DOHH2 (cell line): Measurements from ENCODE around the gene AHRR.
"Not testable (repeated sequence)": the region's sequence is repeated elsewhere in the genome, so short reads cannot be mapped to it uniquely, and the experiment has no call there.

ENCODE experiments used
- H3F3A ChIP-seq: fragments of 200-600 bp; sonication (generic), shearing (Covaris generic); 2 replicates; pipeline ENCODE4 v1.6.0; 2016; ENCODE audit warnings: antibody characterized with exemption, mild to moderate bottlenecking; ENCODE audit not compliant: control insufficient read depth, insufficient read depth
- H3K27ac ChIP-seq: fragments of 200-600 bp; sonication (generic); 2 replicates; pipeline ENCODE4 v1.5.1; 2014; ENCODE audit warnings: low read depth, mild to moderate bottlenecking, low read length, moderate library complexity
- H3K27me3 ChIP-seq: fragments of 200-600 bp; sonication (generic); 2 replicates; pipeline ENCODE4 v1.6.1; 2014; ENCODE audit warnings: mild to moderate bottlenecking, low read length, mixed read lengths; ENCODE audit not compliant: control insufficient read depth
- H3K36me3 ChIP-seq: fragments of 200-600 bp; sonication (generic); 2 replicates; pipeline ENCODE4 v1.6.1; 2014; ENCODE audit warnings: mild to moderate bottlenecking, low read length, moderate library complexity, mixed read lengths; ENCODE audit not compliant: control insufficient read depth
- H3K4me1 ChIP-seq: fragments of 200-600 bp; sonication (generic); 2 replicates; pipeline ENCODE4 v1.6.1; 2014; ENCODE audit warnings: mild to moderate bottlenecking, low read length, mixed read lengths; ENCODE audit not compliant: control insufficient read depth
- H3K4me2 ChIP-seq: fragments of 200-600 bp; sonication (generic); 2 replicates; pipeline ENCODE4 v1.6.0; 2014; ENCODE audit warnings: mild to moderate bottlenecking, low read length, moderate library complexity
- H3K4me3 ChIP-seq: fragments of 200-600 bp; sonication (generic); 2 replicates; pipeline ENCODE4 v1.5.1; 2014; ENCODE audit warnings: mild to moderate bottlenecking, low read length, mixed read lengths
- H3K79me2 ChIP-seq: fragments of 200-600 bp; sonication (generic); 2 replicates; pipeline ENCODE4 v1.6.1; 2014; ENCODE audit warnings: mild to moderate bottlenecking, low read length, mixed read lengths; ENCODE audit not compliant: control insufficient read depth
- H3K9me2 ChIP-seq: fragments of 200-600 bp; sonication (generic); replicated peaks from 2 replicates; pipeline ENCODE4 v1.6.1; 2014; ENCODE audit warnings: mild to moderate bottlenecking, low read length, mixed read lengths; ENCODE audit not compliant: control insufficient read depth
- H3K9me3 ChIP-seq: fragments of 200-600 bp; sonication (generic); 2 replicates; pipeline ENCODE4 v1.6.1; 2014; ENCODE audit warnings: antibody characterized with exemption, low read length, mixed read lengths; ENCODE audit not compliant: control insufficient read depth, insufficient read depth
- H4K20me1 ChIP-seq: fragments of 200-600 bp; sonication (generic); 2 replicates; pipeline ENCODE4 v1.6.0; 2014; ENCODE audit warnings: low read depth, mild to moderate bottlenecking, antibody characterized with exemption, low read length, moderate library complexity; ENCODE audit not compliant: control insufficient read depth, insufficient read depth
- EZH2phosphoT487 ChIP-seq: fragments of 200-600 bp; sonication (generic); IDR thresholded peaks from 2 replicates; pipeline ENCODE4 v1.6.1; 2017; ENCODE audit warnings: borderline replicate concordance, mild to moderate bottlenecking, antibody characterized with exemption, low read length, moderate library complexity, mixed read lengths
- TF ChIP-seq, protein P1 (sequence below): fragments of 200-600 bp; sonication (generic); IDR thresholded peaks from one replicate; pipeline ENCODE4 v1.5.1; 2014; ENCODE audit warnings: antibody characterized with exemption, mild to moderate bottlenecking, low read depth, low read length; ENCODE audit not compliant: poor library complexity, severe bottlenecking

AHRR gene

DNA sequence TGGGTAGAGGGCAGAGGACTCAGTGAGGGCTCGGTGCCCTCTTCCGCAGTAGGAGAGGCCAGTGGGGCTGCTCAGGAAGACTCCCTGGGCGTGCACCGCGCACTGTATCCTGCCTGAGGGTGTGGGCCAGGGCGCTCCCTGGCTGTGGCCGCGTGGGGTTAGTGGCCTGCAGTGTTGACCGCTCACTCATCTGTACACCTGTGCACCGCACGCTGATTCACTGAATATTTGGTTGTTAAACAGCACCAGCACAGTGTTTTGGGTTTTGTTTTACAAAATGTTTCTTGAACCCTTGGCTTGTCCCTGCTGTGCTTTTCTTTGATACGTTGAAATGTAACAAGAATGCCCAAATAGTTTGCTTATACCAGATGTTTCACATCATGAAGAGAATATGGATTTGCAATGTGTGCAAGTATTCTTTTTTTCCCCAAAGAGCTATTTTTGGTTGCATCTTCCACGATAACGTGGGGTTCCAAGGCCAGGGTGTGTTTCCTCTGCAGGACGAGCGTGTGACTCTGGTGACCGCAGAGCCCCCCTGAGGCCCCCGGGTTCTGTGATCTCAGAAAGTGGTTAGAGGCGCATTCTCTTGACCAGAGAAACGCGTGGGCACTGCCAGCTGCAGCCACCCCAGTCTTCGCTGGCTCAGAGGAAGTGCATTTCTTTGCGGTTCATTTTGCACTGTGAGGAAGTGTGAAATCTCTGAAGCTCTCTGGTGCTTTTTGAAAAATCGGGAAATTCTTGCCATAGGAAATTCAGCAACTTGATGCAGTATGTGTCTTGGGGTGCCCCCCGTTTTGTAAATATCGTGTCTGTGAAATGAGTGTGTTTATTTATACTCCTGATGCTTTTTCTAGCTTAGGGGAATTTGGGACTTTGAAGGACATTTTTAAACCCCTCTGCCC, 46.9 kb downstream of the AHRR start:
- no peak for TF ChIP-seq EZH2phosphoT487
- TF ChIP-seq, protein P1, sequence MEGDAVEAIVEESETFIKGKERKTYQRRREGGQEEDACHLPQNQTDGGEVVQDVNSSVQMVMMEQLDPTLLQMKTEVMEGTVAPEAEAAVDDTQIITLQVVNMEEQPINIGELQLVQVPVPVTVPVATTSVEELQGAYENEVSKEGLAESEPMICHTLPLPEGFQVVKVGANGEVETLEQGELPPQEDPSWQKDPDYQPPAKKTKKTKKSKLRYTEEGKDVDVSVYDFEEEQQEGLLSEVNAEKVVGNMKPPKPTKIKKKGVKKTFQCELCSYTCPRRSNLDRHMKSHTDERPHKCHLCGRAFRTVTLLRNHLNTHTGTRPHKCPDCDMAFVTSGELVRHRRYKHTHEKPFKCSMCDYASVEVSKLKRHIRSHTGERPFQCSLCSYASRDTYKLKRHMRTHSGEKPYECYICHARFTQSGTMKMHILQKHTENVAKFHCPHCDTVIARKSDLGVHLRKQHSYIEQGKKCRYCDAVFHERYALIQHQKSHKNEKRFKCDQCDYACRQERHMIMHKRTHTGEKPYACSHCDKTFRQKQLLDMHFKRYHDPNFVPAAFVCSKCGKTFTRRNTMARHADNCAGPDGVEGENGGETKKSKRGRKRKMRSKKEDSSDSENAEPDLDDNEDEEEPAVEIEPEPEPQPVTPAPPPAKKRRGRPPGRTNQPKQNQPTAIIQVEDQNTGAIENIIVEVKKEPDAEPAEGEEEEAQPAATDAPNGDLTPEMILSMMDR, result no peak
- Histone ChIP-seq H3F3A (peaks cover 31% of the 10 kb centered on the region), H3K27ac (peak overlapping the region; percentile 84), H3K4me2 (peak overlapping the region; percentile 97), H4K20me1 (no peaks in the 10 kb centered on the region), H3K79me2 (peaks cover 44% of the 10 kb centered on the region), H3K9me2 (no peaks in the 10 kb centered on the region), H3K9me3 (peaks cover 9% of the 10 kb centered on the region), H3K36me3 (peaks cover 71% of the 10 kb centered on the region), H3K27me3 (no peaks in the 10 kb centered on the region), H3K4me3 (peak overlapping the region; percentile 38), H3K4me1 (peaks cover 74% of the 10 kb centered on the region)

- H3K4me1 ChIP-seq, result peaks cover 81% of the 10 kb centered on the region
- no peaks in the 10 kb centered on the region for H4K20me1 ChIP-seq
- peaks cover 66% of the 10 kb centered on the region for H3K36me3 ChIP-seq
- peaks cover 29% of the 10 kb centered on the region for H3F3A ChIP-seq
- TF ChIP-seq, protein P1, result no peak
- TF ChIP-seq EZH2phosphoT487, result no peak
- peak overlapping the region; percentile 97 for H3K4me2 ChIP-seq
- no peaks in the 10 kb centered on the region for H3K9me2 ChIP-seq
- H3K27ac ChIP-seq, result peak overlapping the region; percentile 84
- H3K79me2 ChIP-seq, result peaks cover 49% of the 10 kb centered on the region
- H3K4me3 ChIP-seq, result peak overlapping the region; percentile 38
- no peaks in the 10 kb centered on the region for H3K27me3 ChIP-seq
- peaks cover 3% of the 10 kb centered on the region; the same call in 1 of the 2 replicates for H3K9me3 ChIP-seq
Observed at GRCh38 chr5:369151-369868, 47.8 kb downstream of the AHRR start.

DNA sequence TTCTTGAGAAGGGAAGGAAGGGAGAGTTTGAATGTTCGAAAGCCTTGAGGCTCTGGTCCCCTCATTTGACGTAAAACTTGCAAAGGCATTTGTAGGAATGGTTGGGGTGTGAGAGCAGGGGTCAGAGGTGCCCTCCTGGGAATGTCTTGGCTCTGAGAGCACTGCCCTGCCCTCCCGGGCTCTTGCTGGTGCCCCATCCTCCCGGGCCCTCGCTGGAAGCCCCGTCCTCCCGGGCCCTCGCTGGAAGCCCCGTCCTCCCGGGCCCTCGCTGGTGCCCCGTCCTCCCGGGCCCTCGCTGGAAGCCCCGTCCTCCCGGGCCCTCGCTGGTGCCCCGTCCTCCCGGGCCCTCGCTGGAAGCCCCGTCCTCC, 48.3 kb downstream of the AHRR start:
- Histone ChIP-seq H3K4me3 (peak overlapping the region; percentile 77), H3K27ac (peak overlapping the region; percentile 84), H3K79me2 (peaks cover 54% of the 10 kb centered on the region), H3K4me2 (peak overlapping the region; percentile 97), H3F3A (peaks cover 26% of the 10 kb centered on the region), H3K36me3 (peaks cover 69% of the 10 kb centered on the region), H3K4me1 (peaks cover 86% of the 10 kb centered on the region)
- H4K20me1 ChIP-seq, H3K9me2 ChIP-seq, H3K27me3 ChIP-seq, H3K9me3 ChIP-seq: not testable (repeated sequence)
